ENCODE data around the gene NDUFA13. TPM values are rescaled to one million over a fixed set of nuclear protein-coding genes. Genes with fewer than 3 reads are reported as not detected.

The NDUFA13 gene
- total and polyA plus RNA-seq, 8 donors, result 24.5 to 367 (median 143) TPM

GRCh38 chr19:19495614-19496603 is 20.1 kb upstream of the NDUFA13 start:
- WGBS, 5 donors, result 91 to 96% (median 93%) methylated on average over 26 to 30 of the region's 30 CpGs
- peaks cover 60 to 100% (median 96%) of the 10 kb centered on the region in 4 donors for H3K36me3 ChIP-seq
- no peak for TF ChIP-seq EP300 (IDR thresholded peaks at IDR 0.05)
- TF ChIP-seq POLR2AphosphoS5 (IDR thresholded peaks at IDR 0.05), result no peak
- no peak for TF ChIP-seq POLR2A (IDR thresholded peaks at IDR 0.05)
- no peak for TF ChIP-seq CTCF (IDR thresholded peaks at IDR 0.05)
- no peaks in the 10 kb centered on the region for H3K9me3 ChIP-seq
- DNase-seq, result no peak
- H3K4me3 ChIP-seq, result no peak overlapping the region
- intact Hi-C loops (cut with DNase I; ENCODE audit: low total_unique reads), result no loop called here
- no peaks in the 10 kb centered on the region for H3K27me3 ChIP-seq
- no peaks in the 10 kb centered on the region for H3K4me1 ChIP-seq
- H3K27ac ChIP-seq, result no peak overlapping the region

DNA sequence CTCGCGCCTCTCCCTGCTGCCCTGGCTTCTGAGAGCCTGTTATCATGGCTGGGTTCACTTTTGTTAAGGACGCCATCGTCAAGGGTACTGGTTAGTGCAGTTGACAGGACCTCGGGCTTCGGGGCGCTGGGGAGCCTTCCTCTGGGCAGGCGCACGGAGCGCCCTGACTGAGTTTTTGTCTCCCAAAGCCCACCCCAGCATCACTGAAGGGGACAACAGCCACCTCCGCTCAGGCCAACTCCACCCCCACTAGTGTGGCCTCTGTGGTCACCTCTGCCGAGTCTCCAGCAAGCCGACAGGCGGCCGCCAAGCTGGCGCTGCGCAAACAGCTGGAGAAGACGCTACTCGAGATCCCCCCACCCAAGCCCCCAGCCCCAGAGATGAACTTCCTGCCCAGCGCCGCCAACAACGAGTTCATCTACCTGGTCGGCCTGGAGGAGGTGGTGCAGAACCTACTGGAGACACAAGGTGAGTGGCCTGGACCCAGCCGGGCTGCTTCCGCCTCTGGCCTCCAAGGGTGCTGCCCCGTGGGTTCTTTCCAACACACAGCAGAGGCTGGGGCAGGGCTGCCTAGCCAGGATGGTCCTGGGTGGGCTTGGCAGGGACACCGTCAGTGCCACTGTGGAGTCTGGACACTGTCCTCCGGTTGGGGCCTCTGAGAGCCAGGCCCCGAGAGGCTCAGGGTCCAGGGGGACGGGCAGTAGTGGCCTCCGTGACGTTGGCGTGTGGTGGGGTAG is 17.6 kb upstream of the NDUFA13 start:
- Histone ChIP-seq H3K36me3 (peaks cover 80 to 100% (median 99%) of the 10 kb centered on the region in 4 donors), H3K27ac (no peak overlapping the region), H3K9me3 (no peaks in the 10 kb centered on the region), H3K4me3 (no peak overlapping the region), H3K4me1 (no peaks in the 10 kb centered on the region), H3K27me3 (no peaks in the 10 kb centered on the region)
- no peak for TF ChIP-seq CTCF (IDR thresholded peaks at IDR 0.05)
- TF ChIP-seq POLR2AphosphoS5 (IDR thresholded peaks at IDR 0.05), result no peak
- TF ChIP-seq EP300 (IDR thresholded peaks at IDR 0.05), result no peak
- TF ChIP-seq POLR2A (IDR thresholded peaks at IDR 0.05), result no peak
- intact Hi-C loops (cut with DNase I; ENCODE audit: low total_unique reads), result no loop called here
- WGBS, 5 donors, result 93 to 95% (median 93%) methylated on average over 19 to 33 of the region's 33 CpGs
- no peak for DNase-seq

GRCh38 chr19:19499272-19499995 is 16.6 kb upstream of the NDUFA13 start:
- TF ChIP-seq EP300 (IDR thresholded peaks at IDR 0.05), result no peak
- no peak for TF ChIP-seq POLR2A (IDR thresholded peaks at IDR 0.05)
- no peak for TF ChIP-seq CTCF (IDR thresholded peaks at IDR 0.05)
- no peak for TF ChIP-seq POLR2AphosphoS5 (IDR thresholded peaks at IDR 0.05)
- Histone ChIP-seq H3K27ac (no peak overlapping the region), H3K36me3 (peaks cover 76 to 100% (median 99%) of the 10 kb centered on the region in 4 donors), H3K4me1 (no peaks in the 10 kb centered on the region), H3K9me3 (no peaks in the 10 kb centered on the region), H3K4me3 (no peak overlapping the region), H3K27me3 (no peaks in the 10 kb centered on the region)
- no peak for DNase-seq
- intact Hi-C loops (cut with DNase I; ENCODE audit: low total_unique reads), result no loop called here
- WGBS, 5 donors, result 89 to 93% (median 91%) methylated on average over 11 to 18 of the region's 18 CpGs
